ENCODE data around the gene MPHOSPH9.

The MPHOSPH9 gene

GRCh38 chr12:123119808-123120207, 113.1 kb downstream of the MPHOSPH9 start:
- no peak overlapping the region for H3K27ac ChIP-seq (ENCODE audit: low read depth, low read length)
- H3K4me3 ChIP-seq (ENCODE audit: low read depth in 1 of 5, low read length in 5 of 5), result no peak overlapping the region
- peaks cover 17 to 32% (median 26%) of the 10 kb centered on the region in 5 donors for H3K4me1 ChIP-seq (ENCODE audit: control insufficient read depth in 5 of 5, insufficient read depth in 5 of 5, low read length in 5 of 5)

GRCh38 chr12:123118497-123118896, 114.4 kb downstream of the MPHOSPH9 start:
- H3K9ac ChIP-seq (ENCODE audit: low read length in 5 of 5), result no peak overlapping the region
- H3K27me3 ChIP-seq (ENCODE audit: control insufficient read depth in 5 of 5, insufficient read depth in 4 of 5, low read length in 5 of 5), result no peaks in the 10 kb centered on the region
- H3K4me1 ChIP-seq (ENCODE audit: control insufficient read depth in 5 of 5, insufficient read depth in 5 of 5, low read length in 5 of 5), result peaks cover 23 to 39% (median 34%) of the 10 kb centered on the region in 5 donors
- H3K9me3 ChIP-seq (ENCODE audit: control insufficient read depth in 5 of 5, low read length in 5 of 5), result no peaks in the 10 kb centered on the region
- H3K27ac ChIP-seq (ENCODE audit: low read depth, low read length), result no peak overlapping the region
- no peaks in the 10 kb centered on the region for H3K36me3 ChIP-seq (ENCODE audit: control insufficient read depth in 5 of 5, insufficient read depth in 5 of 5, low read length in 5 of 5)
- H3K4me3 ChIP-seq (ENCODE audit: low read depth in 1 of 5, low read length in 5 of 5), result no peak overlapping the region

More at GRCh38 chr12:123119808-123120207, 113.1 kb downstream of the MPHOSPH9 start:
- Histone ChIP-seq H3K9me3 (ENCODE audit: control insufficient read depth in 5 of 5, low read length in 5 of 5) (no peaks in the 10 kb centered on the region), H3K36me3 (ENCODE audit: control insufficient read depth in 5 of 5, insufficient read depth in 5 of 5, low read length in 5 of 5) (no peaks in the 10 kb centered on the region), H3K27me3 (ENCODE audit: control insufficient read depth in 5 of 5, insufficient read depth in 4 of 5, low read length in 5 of 5) (no peaks in the 10 kb centered on the region), H3K9ac (ENCODE audit: low read length in 5 of 5) (no peak overlapping the region)

- Histone ChIP-seq H3K4me1 (ENCODE audit: control insufficient read depth in 5 of 5, insufficient read depth in 5 of 5, low read length in 5 of 5) (peaks cover 24 to 33% (median 27%) of the 10 kb centered on the region in 5 donors), H3K4me3 (ENCODE audit: low read depth in 1 of 5, low read length in 5 of 5) (peak overlapping the region in 1 of 5 donors; percentile 9), H3K9me3 (ENCODE audit: control insufficient read depth in 5 of 5, low read length in 5 of 5) (no peaks in the 10 kb centered on the region), H3K36me3 (ENCODE audit: control insufficient read depth in 5 of 5, insufficient read depth in 5 of 5, low read length in 5 of 5) (no peaks in the 10 kb centered on the region), H3K9ac (ENCODE audit: low read length in 5 of 5) (no peak overlapping the region), H3K27me3 (ENCODE audit: control insufficient read depth in 5 of 5, insufficient read depth in 4 of 5, low read length in 5 of 5) (no peaks in the 10 kb centered on the region), H3K27ac (ENCODE audit: low read depth, low read length) (peak overlapping the region; percentile 56)
Observed at GRCh38 chr12:123115409-123116121, 117.4 kb downstream of the MPHOSPH9 start.

DNA sequence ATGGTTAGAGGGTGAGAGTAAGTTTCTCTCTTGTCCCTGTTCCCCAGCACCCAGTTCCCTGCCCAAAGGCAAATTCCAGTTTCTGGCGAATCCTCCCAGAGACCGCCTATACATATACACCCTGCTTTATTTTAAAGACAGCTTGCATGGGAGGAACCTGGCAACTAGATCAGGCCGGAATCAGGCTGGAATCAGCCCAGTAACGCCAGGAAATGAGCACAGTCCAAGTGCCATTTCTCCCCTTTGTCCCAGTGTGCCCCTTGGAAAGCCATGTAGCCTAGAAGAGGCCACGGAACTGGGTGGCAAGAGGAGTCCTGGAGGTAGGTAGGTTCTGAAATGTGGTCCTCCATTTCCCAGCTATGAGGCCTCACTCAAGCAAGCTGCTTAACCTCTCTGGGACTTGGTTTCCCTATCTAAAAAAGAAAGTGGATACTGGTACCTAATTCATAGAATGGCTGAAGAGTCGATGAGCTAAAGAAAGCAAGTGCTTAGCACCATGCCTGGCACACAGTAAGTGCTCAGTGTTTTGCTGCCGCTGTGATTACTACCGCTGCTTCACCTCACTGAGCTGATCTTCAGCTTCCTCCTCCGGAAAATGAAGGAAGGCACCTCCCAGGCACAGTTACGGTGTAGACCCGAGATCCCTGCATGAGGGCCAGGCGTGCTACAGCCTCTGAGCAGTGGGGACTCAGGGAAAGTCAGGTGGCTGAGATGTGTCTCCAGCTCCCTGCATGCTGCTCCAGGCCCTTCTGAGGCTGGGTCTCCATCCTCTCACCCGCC, 118.4 kb downstream of the MPHOSPH9 start:
- Histone ChIP-seq H3K9ac (ENCODE audit: low read length in 5 of 5) (no peak overlapping the region), H3K4me3 (ENCODE audit: low read depth in 1 of 5, low read length in 5 of 5) (peak overlapping the region in 3 of 5 donors; percentile 20 to 45 (median 24)), H3K4me1 (ENCODE audit: control insufficient read depth in 5 of 5, insufficient read depth in 5 of 5, low read length in 5 of 5) (peaks cover 20 to 32% (median 27%) of the 10 kb centered on the region in 5 donors), H3K36me3 (ENCODE audit: control insufficient read depth in 5 of 5, insufficient read depth in 5 of 5, low read length in 5 of 5) (no peaks in the 10 kb centered on the region), H3K27ac (ENCODE audit: low read depth, low read length) (peak overlapping the region; percentile 56), H3K27me3 (ENCODE audit: control insufficient read depth in 5 of 5, insufficient read depth in 4 of 5, low read length in 5 of 5) (no peaks in the 10 kb centered on the region), H3K9me3 (ENCODE audit: control insufficient read depth in 5 of 5, low read length in 5 of 5) (no peaks in the 10 kb centered on the region)

- H3K4me3 ChIP-seq (ENCODE audit: low read depth in 1 of 5, low read length in 5 of 5), result no peak overlapping the region
- no peak overlapping the region for H3K27ac ChIP-seq (ENCODE audit: low read depth, low read length)
- H3K36me3 ChIP-seq (ENCODE audit: control insufficient read depth in 5 of 5, insufficient read depth in 5 of 5, low read length in 5 of 5), result no peaks in the 10 kb centered on the region
- no peaks in the 10 kb centered on the region for H3K27me3 ChIP-seq (ENCODE audit: control insufficient read depth in 5 of 5, insufficient read depth in 4 of 5, low read length in 5 of 5)
- H3K9me3 ChIP-seq (ENCODE audit: control insufficient read depth in 5 of 5, low read length in 5 of 5), result no peaks in the 10 kb centered on the region
- H3K4me1 ChIP-seq (ENCODE audit: control insufficient read depth in 5 of 5, insufficient read depth in 5 of 5, low read length in 5 of 5), result peaks cover 25 to 45% (median 39%) of the 10 kb centered on the region in 5 donors
- no peak overlapping the region for H3K9ac ChIP-seq (ENCODE audit: low read length in 5 of 5)
Observed at GRCh38 chr12:123113026-123113425, 119.9 kb downstream of the MPHOSPH9 start.

GRCh38 chr12:123111498-123112165, 121.3 kb downstream of the MPHOSPH9 start:
- Histone ChIP-seq H3K27ac (ENCODE audit: low read depth, low read length) (no peak overlapping the region), H3K9me3 (ENCODE audit: control insufficient read depth in 5 of 5, low read length in 5 of 5) (no peaks in the 10 kb centered on the region), H3K4me3 (ENCODE audit: low read depth in 1 of 5, low read length in 5 of 5) (no peak overlapping the region), H3K36me3 (ENCODE audit: control insufficient read depth in 5 of 5, insufficient read depth in 5 of 5, low read length in 5 of 5) (no peaks in the 10 kb centered on the region), H3K9ac (ENCODE audit: low read length in 5 of 5) (no peak overlapping the region), H3K27me3 (ENCODE audit: control insufficient read depth in 5 of 5, insufficient read depth in 4 of 5, low read length in 5 of 5) (no peaks in the 10 kb centered on the region), H3K4me1 (ENCODE audit: control insufficient read depth in 5 of 5, insufficient read depth in 5 of 5, low read length in 5 of 5) (peaks cover 29 to 55% (median 53%) of the 10 kb centered on the region in 5 donors)

GRCh38 chr12:123109319-123109772, 123.6 kb downstream of the MPHOSPH9 start:
- Histone ChIP-seq H3K9me3 (ENCODE audit: control insufficient read depth in 5 of 5, low read length in 5 of 5) (no peaks in the 10 kb centered on the region), H3K4me3 (ENCODE audit: low read depth in 1 of 5, low read length in 5 of 5) (no peak overlapping the region), H3K27ac (ENCODE audit: low read depth, low read length) (peak overlapping the region; percentile 16), H3K4me1 (ENCODE audit: control insufficient read depth in 5 of 5, insufficient read depth in 5 of 5, low read length in 5 of 5) (peaks cover 18 to 50% (median 41%) of the 10 kb centered on the region in 5 donors), H3K27me3 (ENCODE audit: control insufficient read depth in 5 of 5, insufficient read depth in 4 of 5, low read length in 5 of 5) (no peaks in the 10 kb centered on the region), H3K36me3 (ENCODE audit: control insufficient read depth in 5 of 5, insufficient read depth in 5 of 5, low read length in 5 of 5) (no peaks in the 10 kb centered on the region), H3K9ac (ENCODE audit: low read length in 5 of 5) (peak overlapping the region in 2 of 5 donors; percentile 9 to 28)

DNA sequence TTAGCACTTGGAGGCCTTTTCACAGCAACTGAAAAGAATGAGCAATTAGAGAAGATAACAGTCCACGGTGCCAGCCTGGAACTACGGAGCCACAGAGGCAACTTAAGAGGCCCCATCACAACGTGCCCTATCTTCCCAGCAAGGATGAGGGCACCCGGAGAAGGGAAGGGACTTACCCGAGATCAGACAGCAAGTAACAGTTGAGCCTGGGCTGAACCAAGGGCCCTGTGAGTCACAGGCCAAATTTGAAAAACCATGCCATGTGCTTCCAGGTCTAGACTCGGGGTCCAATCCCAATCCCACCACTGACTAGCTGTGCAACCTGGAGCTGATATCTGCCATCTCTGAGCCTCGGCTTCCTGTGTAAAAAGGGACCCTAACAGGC, 124.3 kb downstream of the MPHOSPH9 start:
- H3K9me3 ChIP-seq (ENCODE audit: control insufficient read depth in 5 of 5, low read length in 5 of 5), result no peaks in the 10 kb centered on the region
- H3K4me3 ChIP-seq (ENCODE audit: low read depth in 1 of 5, low read length in 5 of 5), result no peak overlapping the region
- H3K9ac ChIP-seq (ENCODE audit: low read length in 5 of 5), result no peak overlapping the region
- no peaks in the 10 kb centered on the region for H3K36me3 ChIP-seq (ENCODE audit: control insufficient read depth in 5 of 5, insufficient read depth in 5 of 5, low read length in 5 of 5)
- H3K27ac ChIP-seq (ENCODE audit: low read depth, low read length), result peak overlapping the region; percentile 16
- peaks cover 17 to 48% (median 38%) of the 10 kb centered on the region in 5 donors for H3K4me1 ChIP-seq (ENCODE audit: control insufficient read depth in 5 of 5, insufficient read depth in 5 of 5, low read length in 5 of 5)
- no peaks in the 10 kb centered on the region for H3K27me3 ChIP-seq (ENCODE audit: control insufficient read depth in 5 of 5, insufficient read depth in 4 of 5, low read length in 5 of 5)

DNA sequence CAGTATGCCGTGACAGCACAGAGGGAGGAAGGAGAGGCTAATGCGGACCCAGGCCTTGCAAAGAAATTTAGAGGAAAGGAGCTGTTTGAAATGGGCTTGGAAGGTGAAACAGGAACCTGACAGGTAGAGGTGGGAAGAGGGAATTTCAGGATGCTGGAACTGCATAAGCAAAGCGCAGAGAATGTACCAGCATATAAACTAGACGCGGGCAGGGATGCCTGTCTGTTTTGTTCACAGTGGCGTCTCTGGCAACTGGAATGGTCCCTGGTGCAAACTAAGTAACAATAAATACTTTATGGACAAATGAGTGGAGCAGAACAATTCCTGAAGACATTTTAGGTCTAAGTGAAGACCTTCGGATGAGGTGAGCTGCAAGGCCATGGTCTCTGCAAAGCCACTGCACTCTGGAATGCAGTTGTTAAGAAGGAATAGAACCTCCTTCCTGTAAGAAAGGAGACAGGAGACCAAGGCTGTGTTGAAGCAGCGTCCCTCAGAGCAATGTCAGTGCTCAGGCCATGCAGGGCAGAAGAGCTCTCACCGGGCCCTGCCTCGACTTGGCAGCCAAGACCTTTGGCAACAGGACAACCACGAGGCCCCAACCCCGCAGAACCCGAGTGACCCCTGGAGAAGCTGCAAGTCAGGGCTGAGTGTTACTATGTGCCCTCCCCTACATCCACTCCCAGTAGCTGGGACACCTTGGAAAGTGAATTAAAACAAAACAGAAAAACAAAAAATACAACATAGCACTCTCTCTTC, 124.8 kb downstream of the MPHOSPH9 start:
- no peaks in the 10 kb centered on the region for H3K36me3 ChIP-seq (ENCODE audit: control insufficient read depth in 5 of 5, insufficient read depth in 5 of 5, low read length in 5 of 5)
- no peaks in the 10 kb centered on the region for H3K27me3 ChIP-seq (ENCODE audit: control insufficient read depth in 5 of 5, insufficient read depth in 4 of 5, low read length in 5 of 5)
- H3K27ac ChIP-seq (ENCODE audit: low read depth, low read length), result peak overlapping the region; percentile 75
- H3K9ac ChIP-seq (ENCODE audit: low read length in 5 of 5), result no peak overlapping the region
- H3K4me3 ChIP-seq (ENCODE audit: low read depth in 1 of 5, low read length in 5 of 5), result no peak overlapping the region
- H3K4me1 ChIP-seq (ENCODE audit: control insufficient read depth in 5 of 5, insufficient read depth in 5 of 5, low read length in 5 of 5), result peaks cover 17 to 52% (median 38%) of the 10 kb centered on the region in 5 donors
- no peaks in the 10 kb centered on the region for H3K9me3 ChIP-seq (ENCODE audit: control insufficient read depth in 5 of 5, low read length in 5 of 5)

Data from subcutaneous abdominal adipose tissue (tissue), 5 donors.